GM15510 (cell line): ENCODE data around the gene TRIM9.

Source experiments
- POLR2A ChIP-seq: IDR thresholded peaks from 3 replicates; pipeline ENCODE4 v1.6.1; 2011; ENCODE audit warnings: borderline replicate concordance; ENCODE audit not compliant: insufficient read length; ENCODE audit errors: extremely low read depth

TRIM9 gene

GRCh38 chr14:50932156-50932555 lies 162.7 kb downstream of the TRIM9 start:
- no peak for TF ChIP-seq POLR2A

DNA sequence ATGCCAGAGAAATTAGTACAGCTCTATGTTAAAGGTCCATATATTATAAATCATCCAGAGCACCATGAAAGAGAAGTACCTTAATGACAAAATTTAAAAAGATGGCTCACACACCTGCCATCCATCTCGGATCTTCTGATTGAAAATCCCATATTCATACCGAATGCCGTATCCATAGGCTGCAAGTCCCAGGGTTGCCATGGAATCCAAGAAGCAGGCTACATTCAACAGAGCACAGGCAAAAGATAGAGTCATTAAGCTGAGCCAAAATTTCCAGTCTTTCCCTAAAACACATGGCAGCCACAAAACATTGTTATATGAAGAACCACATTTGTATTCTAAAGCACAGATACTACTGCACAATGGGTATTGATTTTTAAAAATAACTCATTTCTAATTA lies 163.3 kb downstream of the TRIM9 start:
- no peak for TF ChIP-seq POLR2A

DNA sequence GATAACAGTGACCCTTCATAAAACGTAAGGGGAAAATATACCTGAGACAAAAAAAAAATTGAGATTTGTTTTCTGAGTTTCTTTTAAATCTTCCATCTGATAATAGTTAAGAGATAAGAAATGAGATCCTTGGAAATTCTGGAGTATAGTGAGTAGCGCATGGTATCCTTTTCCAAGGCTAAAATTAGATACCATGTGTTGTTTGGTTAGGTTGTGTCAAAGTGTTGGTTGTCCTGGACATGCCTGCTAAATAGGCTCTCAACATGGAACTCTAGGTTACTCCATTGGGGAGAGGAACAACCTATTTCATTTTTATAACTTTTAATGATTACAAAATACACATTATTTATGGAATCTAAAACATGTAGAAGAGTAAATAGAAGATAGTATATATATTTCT lies 165.4 kb downstream of the TRIM9 start:
- TF ChIP-seq POLR2A: no peak

DNA sequence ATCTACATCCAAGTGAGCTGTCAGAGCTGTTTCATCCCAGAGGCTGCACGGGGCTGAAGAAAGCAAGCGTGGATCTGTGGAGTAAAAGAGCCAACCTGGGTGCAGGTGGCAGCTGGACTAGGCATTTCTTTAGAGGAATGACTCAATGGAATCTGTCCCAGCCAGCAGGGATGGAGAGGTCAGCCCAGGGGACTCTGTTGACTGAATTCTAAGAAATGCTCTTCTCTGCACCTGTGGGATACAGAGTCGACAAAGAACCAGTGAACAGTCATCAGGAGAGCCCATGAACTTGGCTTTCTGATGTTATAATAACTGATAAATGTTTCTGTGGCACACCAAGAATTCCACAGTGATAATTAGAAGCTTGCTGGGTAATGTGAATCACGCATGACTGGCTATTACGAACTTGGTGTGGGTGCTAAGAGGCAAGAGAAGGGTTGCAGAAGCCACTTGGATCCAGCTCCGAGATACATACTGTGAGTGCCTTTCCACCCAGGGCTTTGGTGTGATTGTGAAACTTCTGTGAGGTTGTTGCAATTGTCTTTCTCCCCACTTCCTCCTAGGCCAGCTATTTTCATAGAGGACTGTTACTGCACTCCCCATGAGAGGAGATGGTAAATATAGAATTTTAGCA lies 166.8 kb downstream of the TRIM9 start:
- TF ChIP-seq POLR2A: no peak

GRCh38 chr14:50926851-50927386 lies 168.0 kb downstream of the TRIM9 start:
- no peak for TF ChIP-seq POLR2A
